MM.1S (cell line): ENCODE measurements around the gene MAP3K19.
"Not testable (repeated sequence)": the region's sequence is repeated elsewhere in the genome, so short reads cannot be mapped to it uniquely, and the experiment has no call there.

Experiments
- DNase-seq: peaks from one replicate; pipeline ENCODE4 v3.0.0-alpha.2; 2015
- H2AFZ ChIP-seq: fragments of 300-600 bp; sonication (generic); 2 replicates; pipeline ENCODE4 v1.6.0; 2016; ENCODE audit warnings: antibody characterized with exemption, low read length
- H3F3A ChIP-seq: fragments of 300-600 bp; sonication (generic); 2 replicates; pipeline ENCODE4 v1.6.1; 2016; ENCODE audit warnings: mild to moderate bottlenecking, antibody characterized with exemption, low read length, moderate library complexity, mixed read lengths; ENCODE audit not compliant: insufficient read depth
- H3K27ac ChIP-seq: fragments of 300-600 bp; sonication (generic); 2 replicates; pipeline ENCODE4 v1.5.1; 2016; ENCODE audit warnings: mild to moderate bottlenecking, low read length
- H3K27me3 ChIP-seq: fragments of 300-600 bp; sonication (generic); replicated peaks from 2 replicates; pipeline ENCODE4 v1.6.0; 2016; ENCODE audit warnings: low read length; ENCODE audit not compliant: insufficient read depth
- H3K36me3 ChIP-seq: fragments of 300-600 bp; sonication (generic); replicated peaks from 2 replicates; pipeline ENCODE4 v1.6.1; 2016; ENCODE audit warnings: mild to moderate bottlenecking, low read length, mixed read lengths; ENCODE audit not compliant: insufficient read depth
- H3K4me1 ChIP-seq: fragments of 300-600 bp; sonication (generic); 2 replicates; pipeline ENCODE4 v1.6.1; 2016; ENCODE audit warnings: low read length, mixed read lengths
- H3K4me2 ChIP-seq: fragments of 300-600 bp; sonication (generic); 2 replicates; pipeline ENCODE4 v1.6.0; 2016; ENCODE audit warnings: low read depth, low read length
- H3K4me3 ChIP-seq: fragments of 300-600 bp; sonication (generic); 2 replicates; pipeline ENCODE4 v1.5.1; 2016; ENCODE audit warnings: low read length, mixed read lengths
- H3K79me2 ChIP-seq: fragments of 300-600 bp; sonication (generic); 2 replicates; pipeline ENCODE4 v1.6.1; 2016; ENCODE audit warnings: mixed run types, low read length, mixed read lengths
- H3K9ac ChIP-seq: fragments of 300-600 bp; sonication (generic); 2 replicates; pipeline ENCODE4 v1.6.1; 2016; ENCODE audit warnings: low read length, mixed read lengths
- H3K9me2 ChIP-seq: fragments of 300-600 bp; sonication (generic); replicated peaks from 2 replicates; pipeline ENCODE4 v1.6.1; 2016; ENCODE audit warnings: mild to moderate bottlenecking, low read length, mixed read lengths; ENCODE audit not compliant: insufficient read depth
- H3K9me3 ChIP-seq: fragments of 300-600 bp; sonication (generic); replicated peaks from 2 replicates; pipeline ENCODE4 v1.6.1; 2016; ENCODE audit warnings: mild to moderate bottlenecking, low read length, mixed read lengths; ENCODE audit not compliant: insufficient read depth
- H4K20me1 ChIP-seq: fragments of 300-600 bp; sonication (generic); 2 replicates; pipeline ENCODE4 v1.6.1; 2016; ENCODE audit warnings: mild to moderate bottlenecking, low read length, moderate library complexity, mixed read lengths; ENCODE audit not compliant: insufficient read depth
- EZH2 ChIP-seq: fragments of 300-600 bp; sonication (generic); optimal IDR thresholded peaks from 2 replicates; pipeline ENCODE3; 2017; ENCODE audit warnings: low read depth, mild to moderate bottlenecking, antibody characterized with exemption, low read length, mixed read lengths
- EZH2phosphoT487 ChIP-seq: fragments of 300-600 bp; sonication (generic); IDR thresholded peaks from 2 replicates; pipeline ENCODE4 v1.6.1; 2018; ENCODE audit warnings: antibody characterized with exemption, low read length
- TF ChIP-seq, protein P1 (sequence below): fragments of 300-600 bp; sonication (generic); IDR thresholded peaks from 2 replicates; pipeline ENCODE4 v1.5.1; 2016; ENCODE audit warnings: antibody characterized with exemption, low read length, mixed read lengths

The MAP3K19 gene

DNA sequence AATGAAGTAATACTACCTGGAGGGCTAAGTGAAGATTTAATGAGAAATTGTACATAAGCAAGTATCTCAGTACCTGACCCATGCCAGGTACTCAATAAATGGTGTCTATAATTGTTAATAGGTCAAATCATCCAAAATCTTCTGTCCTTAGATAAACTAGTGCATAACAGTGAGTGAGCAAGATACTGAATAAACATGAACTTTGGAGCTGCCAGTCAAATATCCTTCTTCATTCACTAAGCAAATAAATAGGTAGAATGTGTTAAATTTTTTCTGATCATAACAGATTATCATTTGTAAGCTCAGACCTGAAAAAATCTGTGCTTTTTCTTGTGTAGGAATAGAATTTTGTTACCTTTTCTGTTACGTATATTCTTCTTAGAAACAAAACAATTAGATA lies 44.4 kb upstream of the MAP3K19 start:
- no peak overlapping the region for H3K27ac ChIP-seq

DNA sequence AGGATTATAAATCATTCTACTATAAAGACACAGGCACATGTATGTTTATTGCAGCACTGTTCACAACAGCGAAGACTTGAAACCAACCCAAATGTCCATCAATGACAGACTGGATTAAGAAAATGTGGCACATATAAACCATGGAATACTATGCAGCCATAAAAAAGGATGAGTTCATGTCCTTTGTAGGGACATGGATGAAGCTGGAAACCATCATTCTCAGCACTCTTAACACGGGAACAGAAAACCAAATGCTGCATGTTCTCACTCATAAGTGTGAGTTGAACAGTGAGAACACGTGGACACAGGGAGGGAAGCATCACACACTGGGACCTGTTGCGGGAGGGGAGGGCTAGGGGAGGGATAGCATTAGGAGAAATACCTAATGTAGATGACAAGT lies 42.4 kb upstream of the MAP3K19 start:
- H3K27ac ChIP-seq, H3K4me2 ChIP-seq, H3K9ac ChIP-seq, H4K20me1 ChIP-seq, H3K9me2 ChIP-seq, H3K4me1 ChIP-seq, H3K27me3 ChIP-seq, H3K9me3 ChIP-seq, H3K36me3 ChIP-seq, DNase-seq, H2AFZ ChIP-seq, H3F3A ChIP-seq, H3K4me3 ChIP-seq: not testable (repeated sequence)
- peaks cover 22% of the 10 kb centered on the region for H3K79me2 ChIP-seq

More for the DNA sequence above, 44.4 kb upstream of the MAP3K19 start:
- no peak overlapping the region for H3K4me2 ChIP-seq
- no peak overlapping the region for H3K9ac ChIP-seq
- no peak overlapping the region for H3K4me3 ChIP-seq
- no peak overlapping the region for H2AFZ ChIP-seq
- H3K9me2 ChIP-seq = no peaks in the 10 kb centered on the region
- H3K9me3 ChIP-seq = no peaks in the 10 kb centered on the region
- DNase-seq = no peak
- no peaks in the 10 kb centered on the region for H4K20me1 ChIP-seq
- TF ChIP-seq EZH2 (no peak), EZH2phosphoT487 (no peak)
- TF ChIP-seq, protein P1, sequence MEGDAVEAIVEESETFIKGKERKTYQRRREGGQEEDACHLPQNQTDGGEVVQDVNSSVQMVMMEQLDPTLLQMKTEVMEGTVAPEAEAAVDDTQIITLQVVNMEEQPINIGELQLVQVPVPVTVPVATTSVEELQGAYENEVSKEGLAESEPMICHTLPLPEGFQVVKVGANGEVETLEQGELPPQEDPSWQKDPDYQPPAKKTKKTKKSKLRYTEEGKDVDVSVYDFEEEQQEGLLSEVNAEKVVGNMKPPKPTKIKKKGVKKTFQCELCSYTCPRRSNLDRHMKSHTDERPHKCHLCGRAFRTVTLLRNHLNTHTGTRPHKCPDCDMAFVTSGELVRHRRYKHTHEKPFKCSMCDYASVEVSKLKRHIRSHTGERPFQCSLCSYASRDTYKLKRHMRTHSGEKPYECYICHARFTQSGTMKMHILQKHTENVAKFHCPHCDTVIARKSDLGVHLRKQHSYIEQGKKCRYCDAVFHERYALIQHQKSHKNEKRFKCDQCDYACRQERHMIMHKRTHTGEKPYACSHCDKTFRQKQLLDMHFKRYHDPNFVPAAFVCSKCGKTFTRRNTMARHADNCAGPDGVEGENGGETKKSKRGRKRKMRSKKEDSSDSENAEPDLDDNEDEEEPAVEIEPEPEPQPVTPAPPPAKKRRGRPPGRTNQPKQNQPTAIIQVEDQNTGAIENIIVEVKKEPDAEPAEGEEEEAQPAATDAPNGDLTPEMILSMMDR = no peak
- no peaks in the 10 kb centered on the region for H3F3A ChIP-seq
- H3K36me3 ChIP-seq = no peaks in the 10 kb centered on the region; the same call in 1 of the 2 replicates
- no peaks in the 10 kb centered on the region; the same call in none of the 2 replicates for H3K4me1 ChIP-seq
- H3K27me3 ChIP-seq = no peaks in the 10 kb centered on the region
- peaks cover 12% of the 10 kb centered on the region for H3K79me2 ChIP-seq

DNA sequence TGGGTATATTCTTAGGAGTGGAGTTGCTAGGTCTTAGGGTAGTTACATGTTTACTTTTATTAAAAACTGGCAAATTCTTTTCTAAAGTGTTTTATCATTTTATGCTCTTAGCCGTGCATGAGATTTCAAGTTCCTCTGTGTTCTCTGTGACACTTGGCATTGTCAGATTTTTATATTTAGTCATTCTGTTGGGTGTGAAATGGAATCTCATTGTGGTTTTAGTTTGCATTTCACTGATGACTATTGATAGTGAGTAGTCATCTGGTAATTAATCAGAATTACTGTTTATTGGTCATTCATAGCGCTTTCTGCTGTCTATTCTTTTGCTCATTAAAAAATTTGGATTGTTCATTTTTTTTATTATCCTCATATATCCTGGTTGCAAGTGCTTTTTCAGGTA lies 39.0 kb upstream of the MAP3K19 start:
- no peak overlapping the region for H3K4me3 ChIP-seq
- TF ChIP-seq EZH2 (no peak), EZH2phosphoT487 (no peak)
- TF ChIP-seq, protein P1 = no peak
- peaks cover 30% of the 10 kb centered on the region for H3K79me2 ChIP-seq
- H3K4me1 ChIP-seq = no peaks in the 10 kb centered on the region
- no peaks in the 10 kb centered on the region; the same call in 1 of the 2 replicates for H3K36me3 ChIP-seq
- H3K27me3 ChIP-seq = no peaks in the 10 kb centered on the region
- no peak overlapping the region for H3K4me2 ChIP-seq
- H3F3A ChIP-seq = no peaks in the 10 kb centered on the region
- no peak overlapping the region for H3K9ac ChIP-seq
- no peak overlapping the region for H3K27ac ChIP-seq
- H3K9me3 ChIP-seq = no peaks in the 10 kb centered on the region
- DNase-seq = no peak
- no peaks in the 10 kb centered on the region for H3K9me2 ChIP-seq
- no peaks in the 10 kb centered on the region for H4K20me1 ChIP-seq
- no peak overlapping the region for H2AFZ ChIP-seq

DNA sequence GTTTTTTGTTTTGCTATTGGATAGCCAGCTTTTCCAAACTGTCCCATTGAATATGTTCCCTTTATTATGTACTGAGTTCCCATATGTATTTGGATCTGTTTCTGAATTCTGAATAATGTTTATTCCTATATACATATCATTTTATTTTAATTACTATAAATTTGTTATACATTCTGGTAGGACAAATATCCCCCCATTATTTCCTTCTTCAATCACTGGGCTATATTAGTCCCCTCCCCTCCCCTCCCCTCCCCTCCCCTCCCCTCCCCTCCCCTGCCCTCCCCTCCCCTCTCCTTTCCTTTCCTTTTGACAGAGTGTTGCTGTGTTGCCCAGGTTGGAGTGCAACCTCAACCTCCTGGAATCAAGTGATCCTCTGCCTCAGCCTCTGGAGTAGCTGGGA lies 31.2 kb upstream of the MAP3K19 start:
- no peak overlapping the region for H3K9ac ChIP-seq
- H2AFZ ChIP-seq = no peak overlapping the region
- H3K4me3 ChIP-seq = no peak overlapping the region
- H3K36me3 ChIP-seq = no peaks in the 10 kb centered on the region
- no peaks in the 10 kb centered on the region for H3K4me1 ChIP-seq
- no peaks in the 10 kb centered on the region for H3K27me3 ChIP-seq
- H3K9me3 ChIP-seq = no peaks in the 10 kb centered on the region
- no peaks in the 10 kb centered on the region for H4K20me1 ChIP-seq
- H3K4me2 ChIP-seq = no peak overlapping the region
- no peaks in the 10 kb centered on the region for H3K9me2 ChIP-seq
- DNase-seq = no peak
- TF ChIP-seq, protein P1 = no peak
- TF ChIP-seq EZH2 = no peak
- no peak for TF ChIP-seq EZH2phosphoT487
- H3K79me2 ChIP-seq = peaks cover 32% of the 10 kb centered on the region
- H3K27ac ChIP-seq = no peak overlapping the region
- no peaks in the 10 kb centered on the region for H3F3A ChIP-seq
